ENCODE data around the gene ITGB7. TPM values are rescaled to one million over a fixed set of nuclear protein-coding genes. Genes with fewer than 3 reads are reported as not detected.

The ITGB7 gene
- total and polyA plus RNA-seq, 9 of the 15 experiments (the other 6 are each of a cell fraction or from before 2014, with no cell fraction given): 0.06 to 2.0 (median 0.67) TPM

DNA sequence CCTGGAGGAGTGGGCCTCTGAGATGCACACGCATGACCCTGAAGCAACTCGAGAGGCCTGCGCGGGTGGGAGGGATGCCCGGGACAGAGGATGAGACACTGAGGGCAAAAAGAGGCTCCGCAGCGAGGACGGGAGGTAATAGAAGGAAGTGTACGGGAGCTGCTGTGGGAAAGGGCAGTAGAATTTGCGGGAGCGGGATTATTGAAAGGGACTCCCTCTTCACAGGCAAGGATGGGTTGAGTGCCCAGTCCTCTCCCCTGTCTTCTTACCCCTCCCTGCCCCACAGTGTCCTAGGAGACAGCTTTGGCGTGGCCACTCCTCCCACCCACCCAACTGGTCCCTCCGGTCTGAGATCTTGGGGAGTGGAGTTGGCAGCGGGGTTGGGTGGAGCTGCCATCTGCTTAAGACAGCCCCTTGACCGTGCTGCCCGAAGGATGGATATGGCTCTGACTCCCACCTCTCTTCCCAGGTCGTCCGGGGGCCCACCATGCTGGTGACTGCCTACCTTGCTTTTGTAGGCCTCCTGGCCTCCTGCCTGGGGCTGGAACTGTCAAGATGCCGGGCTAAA is 45.4 kb upstream of the ITGB7 start (continued):
- TF ChIP-seq MAFG (tag; conservative IDR thresholded peaks at IDR 0.05) (no peak), ZNF347 (CRISPR knock-in tag; IDR thresholded peaks at IDR 0.05; ENCODE audit: low read depth) (no peak), ZNF12 (CRISPR knock-in tag; IDR thresholded peaks at IDR 0.05) (0 out of 2 replicates have a peak, but pooled peaks have one; percentile 49), KLF6 (CRISPR knock-in tag; IDR thresholded peaks at IDR 0.05; ENCODE audit: borderline replicate concordance) (no peak), TEAD1 (CRISPR knock-in tag; IDR thresholded peaks at IDR 0.05) (no peak), ETV1 (tag; conservative IDR thresholded peaks at IDR 0.05; ENCODE audit: low read depth) (0 out of 2 replicates have a peak, but pooled peaks have one; percentile 1), SMARCC2 (IDR thresholded peaks at IDR 0.05; ENCODE audit: low read depth) (no peak), ZNF561 (CRISPR knock-in tag; conservative IDR thresholded peaks at IDR 0.05) (0 out of 2 replicates have a peak, but pooled peaks have one; percentile 11), ZNF121 (CRISPR knock-in tag; conservative IDR thresholded peaks at IDR 0.05) (no peak), SAFB2 (IDR thresholded peaks at IDR 0.05; ENCODE audit: borderline replicate concordance, low read depth, low read length, severe bottlenecking) (no peak), MAZ (CRISPR knock-in tag; conservative IDR thresholded peaks at IDR 0.05 in 1 of 2, IDR thresholded peaks at IDR 0.05 in 1 of 2) (peak in 1 of 2 experiments; percentile 5; a peak in 1 of 4 replicates), ETV5 (CRISPR knock-in tag; IDR thresholded peaks at IDR 0.05; ENCODE audit: low read depth) (no peak)
- TF ChIP-seq, protein P1, sequence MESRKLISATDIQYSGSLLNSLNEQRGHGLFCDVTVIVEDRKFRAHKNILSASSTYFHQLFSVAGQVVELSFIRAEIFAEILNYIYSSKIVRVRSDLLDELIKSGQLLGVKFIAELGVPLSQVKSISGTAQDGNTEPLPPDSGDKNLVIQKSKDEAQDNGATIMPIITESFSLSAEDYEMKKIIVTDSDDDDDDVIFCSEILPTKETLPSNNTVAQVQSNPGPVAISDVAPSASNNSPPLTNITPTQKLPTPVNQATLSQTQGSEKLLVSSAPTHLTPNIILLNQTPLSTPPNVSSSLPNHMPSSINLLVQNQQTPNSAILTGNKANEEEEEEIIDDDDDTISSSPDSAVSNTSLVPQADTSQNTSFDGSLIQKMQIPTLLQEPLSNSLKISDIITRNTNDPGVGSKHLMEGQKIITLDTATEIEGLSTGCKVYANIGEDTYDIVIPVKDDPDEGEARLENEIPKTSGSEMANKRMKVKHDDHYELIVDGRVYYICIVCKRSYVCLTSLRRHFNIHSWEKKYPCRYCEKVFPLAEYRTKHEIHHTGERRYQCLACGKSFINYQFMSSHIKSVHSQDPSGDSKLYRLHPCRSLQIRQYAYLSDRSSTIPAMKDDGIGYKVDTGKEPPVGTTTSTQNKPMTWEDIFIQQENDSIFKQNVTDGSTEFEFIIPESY (CRISPR knock-in tag; IDR thresholded peaks at IDR 0.05): no peak
- TF ChIP-seq, protein P2, sequence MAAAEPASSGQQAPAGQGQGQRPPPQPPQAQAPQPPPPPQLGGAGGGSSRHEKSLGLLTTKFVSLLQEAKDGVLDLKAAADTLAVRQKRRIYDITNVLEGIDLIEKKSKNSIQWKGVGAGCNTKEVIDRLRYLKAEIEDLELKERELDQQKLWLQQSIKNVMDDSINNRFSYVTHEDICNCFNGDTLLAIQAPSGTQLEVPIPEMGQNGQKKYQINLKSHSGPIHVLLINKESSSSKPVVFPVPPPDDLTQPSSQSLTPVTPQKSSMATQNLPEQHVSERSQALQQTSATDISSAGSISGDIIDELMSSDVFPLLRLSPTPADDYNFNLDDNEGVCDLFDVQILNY (CRISPR knock-in tag; IDR thresholded peaks at IDR 0.05): no peak
- TF ChIP-seq, protein P3, sequence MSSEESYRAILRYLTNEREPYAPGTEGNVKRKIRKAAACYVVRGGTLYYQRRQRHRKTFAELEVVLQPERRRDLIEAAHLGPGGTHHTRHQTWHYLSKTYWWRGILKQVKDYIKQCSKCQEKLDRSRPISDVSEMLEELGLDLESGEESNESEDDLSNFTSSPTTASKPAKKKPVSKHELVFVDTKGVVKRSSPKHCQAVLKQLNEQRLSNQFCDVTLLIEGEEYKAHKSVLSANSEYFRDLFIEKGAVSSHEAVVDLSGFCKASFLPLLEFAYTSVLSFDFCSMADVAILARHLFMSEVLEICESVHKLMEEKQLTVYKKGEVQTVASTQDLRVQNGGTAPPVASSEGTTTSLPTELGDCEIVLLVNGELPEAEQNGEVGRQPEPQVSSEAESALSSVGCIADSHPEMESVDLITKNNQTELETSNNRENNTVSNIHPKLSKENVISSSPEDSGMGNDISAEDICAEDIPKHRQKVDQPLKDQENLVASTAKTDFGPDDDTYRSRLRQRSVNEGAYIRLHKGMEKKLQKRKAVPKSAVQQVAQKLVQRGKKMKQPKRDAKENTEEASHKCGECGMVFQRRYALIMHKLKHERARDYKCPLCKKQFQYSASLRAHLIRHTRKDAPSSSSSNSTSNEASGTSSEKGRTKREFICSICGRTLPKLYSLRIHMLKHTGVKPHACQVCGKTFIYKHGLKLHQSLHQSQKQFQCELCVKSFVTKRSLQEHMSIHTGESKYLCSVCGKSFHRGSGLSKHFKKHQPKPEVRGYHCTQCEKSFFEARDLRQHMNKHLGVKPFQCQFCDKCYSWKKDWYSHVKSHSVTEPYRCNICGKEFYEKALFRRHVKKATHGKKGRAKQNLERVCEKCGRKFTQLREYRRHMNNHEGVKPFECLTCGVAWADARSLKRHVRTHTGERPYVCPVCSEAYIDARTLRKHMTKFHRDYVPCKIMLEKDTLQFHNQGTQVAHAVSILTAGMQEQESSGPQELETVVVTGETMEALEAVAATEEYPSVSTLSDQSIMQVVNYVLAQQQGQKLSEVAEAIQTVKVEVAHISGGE (CRISPR knock-in tag; IDR thresholded peaks at IDR 0.05): no peak
- TF ChIP-seq, protein P4, sequence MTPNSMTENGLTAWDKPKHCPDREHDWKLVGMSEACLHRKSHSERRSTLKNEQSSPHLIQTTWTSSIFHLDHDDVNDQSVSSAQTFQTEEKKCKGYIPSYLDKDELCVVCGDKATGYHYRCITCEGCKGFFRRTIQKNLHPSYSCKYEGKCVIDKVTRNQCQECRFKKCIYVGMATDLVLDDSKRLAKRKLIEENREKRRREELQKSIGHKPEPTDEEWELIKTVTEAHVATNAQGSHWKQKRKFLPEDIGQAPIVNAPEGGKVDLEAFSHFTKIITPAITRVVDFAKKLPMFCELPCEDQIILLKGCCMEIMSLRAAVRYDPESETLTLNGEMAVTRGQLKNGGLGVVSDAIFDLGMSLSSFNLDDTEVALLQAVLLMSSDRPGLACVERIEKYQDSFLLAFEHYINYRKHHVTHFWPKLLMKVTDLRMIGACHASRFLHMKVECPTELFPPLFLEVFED (CRISPR knock-in tag; conservative IDR thresholded peaks at IDR 0.05): no peak
- TF ChIP-seq, protein P5, sequence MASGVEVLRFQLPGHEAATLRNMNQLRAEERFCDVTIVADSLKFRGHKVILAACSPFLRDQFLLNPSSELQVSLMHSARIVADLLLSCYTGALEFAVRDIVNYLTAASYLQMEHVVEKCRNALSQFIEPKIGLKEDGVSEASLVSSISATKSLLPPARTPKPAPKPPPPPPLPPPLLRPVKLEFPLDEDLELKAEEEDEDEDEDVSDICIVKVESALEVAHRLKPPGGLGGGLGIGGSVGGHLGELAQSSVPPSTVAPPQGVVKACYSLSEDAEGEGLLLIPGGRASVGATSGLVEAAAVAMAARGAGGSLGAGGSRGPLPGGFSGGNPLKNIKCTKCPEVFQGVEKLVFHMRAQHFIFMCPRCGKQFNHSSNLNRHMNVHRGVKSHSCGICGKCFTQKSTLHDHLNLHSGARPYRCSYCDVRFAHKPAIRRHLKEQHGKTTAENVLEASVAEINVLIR (CRISPR knock-in tag; IDR thresholded peaks at IDR 0.05): no peak
